Neural crest cell (in vitro differentiated cells): ENCODE results near the gene RALY. TPM values are rescaled to one million over a fixed set of nuclear protein-coding genes. Genes with fewer than 3 reads are reported as not detected.

Experiments used
- DNase-seq: peaks from one replicate; pipeline ENCODE4 v3.0.0; 2021; ENCODE audit warnings: low read depth, mixed read lengths, low spot score
- H3K27ac Mint-ChIP-seq: one replicate; pipeline ENCODE4 v1.8.0; 2021; ENCODE audit warnings: mild to moderate bottlenecking, mixed read lengths; ENCODE audit not compliant: unreplicated experiment
- H3K27me3 Mint-ChIP-seq: 2 replicates; pipeline ENCODE4 v1.8.0; 2021; ENCODE audit warnings: low read depth, mild to moderate bottlenecking, mixed read lengths
- H3K36me3 Mint-ChIP-seq: 2 replicates; pipeline ENCODE4 v1.8.0; 2021; ENCODE audit warnings: low read depth, mild to moderate bottlenecking, mixed read lengths
- H3K4me1 Mint-ChIP-seq: 2 replicates; pipeline ENCODE4 v1.8.0; 2021; ENCODE audit warnings: mixed read lengths
- H3K4me3 Mint-ChIP-seq: one replicate; pipeline ENCODE4 v1.8.0; 2021; ENCODE audit warnings: mild to moderate bottlenecking, mixed read lengths
- H3K9me3 Mint-ChIP-seq: 2 replicates; pipeline ENCODE4 v1.8.0; 2021; ENCODE audit warnings: mixed read lengths
- total RNA-seq: library from RNA; stranded (reverse); gene quantifications from 2 replicates; pipeline ENCODE4 v1.2.1, GENCODE V29; 2021
- TF ChIP-seq, protein P1 (sequence below): fragments of 200-600 bp; sonication (generic); conservative IDR thresholded peaks from 2 replicates; pipeline ENCODE4 v1.5.0; 2021; ENCODE audit warnings: antibody characterized with exemption, mild to moderate bottlenecking

RALY gene
- total RNA-seq, 1 donor from 2014 or later, result 313 TPM

DNA sequence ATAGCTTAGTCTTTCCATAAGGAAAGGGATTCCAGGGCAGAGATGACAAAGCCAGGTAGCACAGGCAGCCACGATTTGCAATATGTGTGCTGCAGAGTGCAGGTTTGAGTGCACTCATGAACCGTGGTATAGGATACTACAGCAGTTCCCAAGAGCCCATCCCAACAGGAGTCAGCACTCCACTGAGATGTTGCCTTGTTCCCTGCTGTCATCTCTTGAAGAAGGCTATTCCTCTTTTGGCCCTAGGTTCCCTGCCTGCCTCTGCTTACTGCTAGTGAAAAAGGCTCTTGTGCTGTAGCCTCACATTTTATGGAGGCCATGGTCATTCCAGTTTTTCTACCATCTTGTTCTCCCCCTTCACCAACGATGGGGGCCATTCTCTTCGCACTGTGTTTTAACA, 40.2 kb downstream of the RALY start:
- TF ChIP-seq, protein P1, sequence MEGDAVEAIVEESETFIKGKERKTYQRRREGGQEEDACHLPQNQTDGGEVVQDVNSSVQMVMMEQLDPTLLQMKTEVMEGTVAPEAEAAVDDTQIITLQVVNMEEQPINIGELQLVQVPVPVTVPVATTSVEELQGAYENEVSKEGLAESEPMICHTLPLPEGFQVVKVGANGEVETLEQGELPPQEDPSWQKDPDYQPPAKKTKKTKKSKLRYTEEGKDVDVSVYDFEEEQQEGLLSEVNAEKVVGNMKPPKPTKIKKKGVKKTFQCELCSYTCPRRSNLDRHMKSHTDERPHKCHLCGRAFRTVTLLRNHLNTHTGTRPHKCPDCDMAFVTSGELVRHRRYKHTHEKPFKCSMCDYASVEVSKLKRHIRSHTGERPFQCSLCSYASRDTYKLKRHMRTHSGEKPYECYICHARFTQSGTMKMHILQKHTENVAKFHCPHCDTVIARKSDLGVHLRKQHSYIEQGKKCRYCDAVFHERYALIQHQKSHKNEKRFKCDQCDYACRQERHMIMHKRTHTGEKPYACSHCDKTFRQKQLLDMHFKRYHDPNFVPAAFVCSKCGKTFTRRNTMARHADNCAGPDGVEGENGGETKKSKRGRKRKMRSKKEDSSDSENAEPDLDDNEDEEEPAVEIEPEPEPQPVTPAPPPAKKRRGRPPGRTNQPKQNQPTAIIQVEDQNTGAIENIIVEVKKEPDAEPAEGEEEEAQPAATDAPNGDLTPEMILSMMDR, result no peak
- peak overlapping the region; percentile 82 for H3K27ac Mint-ChIP-seq

DNA sequence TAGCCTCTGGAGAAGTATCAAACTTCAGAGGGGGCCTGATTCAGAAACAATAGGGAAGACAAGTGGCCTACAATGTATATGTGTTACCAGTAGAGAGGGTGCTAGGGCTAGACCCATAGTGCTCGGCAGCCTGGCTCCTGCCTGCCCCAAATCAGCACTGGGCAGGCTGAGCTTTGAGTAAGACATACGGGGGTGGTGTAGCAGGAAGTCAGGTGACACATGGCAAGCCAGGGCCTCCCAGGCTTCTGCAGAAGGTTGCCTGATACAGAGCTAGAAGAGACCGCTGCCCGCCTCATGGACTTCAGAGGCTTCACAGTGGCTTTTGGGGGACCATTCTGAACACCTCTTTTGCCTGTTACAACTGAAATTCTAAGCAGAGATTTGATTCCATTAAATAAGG, 43.4 kb downstream of the RALY start:
- no peak overlapping the region for H3K4me3 Mint-ChIP-seq
- no peak overlapping the region for H3K27ac Mint-ChIP-seq
- H3K4me1 Mint-ChIP-seq, result peaks cover 65% of the 10 kb centered on the region
- no peaks in the 10 kb centered on the region for H3K9me3 Mint-ChIP-seq
- TF ChIP-seq, protein P1, result no peak
- DNase-seq, result no peak
- peaks cover 13% of the 10 kb centered on the region for H3K36me3 Mint-ChIP-seq
- H3K27me3 Mint-ChIP-seq, result no peaks in the 10 kb centered on the region

More for the DNA sequence above, 40.2 kb downstream of the RALY start:
- Mint-ChIP-seq H3K4me1 (peaks cover 68% of the 10 kb centered on the region), H3K9me3 (no peaks in the 10 kb centered on the region), H3K4me3 (peak overlapping the region; percentile 22), H3K27me3 (no peaks in the 10 kb centered on the region), H3K36me3 (peaks cover 14% of the 10 kb centered on the region)
- no peak for DNase-seq

DNA sequence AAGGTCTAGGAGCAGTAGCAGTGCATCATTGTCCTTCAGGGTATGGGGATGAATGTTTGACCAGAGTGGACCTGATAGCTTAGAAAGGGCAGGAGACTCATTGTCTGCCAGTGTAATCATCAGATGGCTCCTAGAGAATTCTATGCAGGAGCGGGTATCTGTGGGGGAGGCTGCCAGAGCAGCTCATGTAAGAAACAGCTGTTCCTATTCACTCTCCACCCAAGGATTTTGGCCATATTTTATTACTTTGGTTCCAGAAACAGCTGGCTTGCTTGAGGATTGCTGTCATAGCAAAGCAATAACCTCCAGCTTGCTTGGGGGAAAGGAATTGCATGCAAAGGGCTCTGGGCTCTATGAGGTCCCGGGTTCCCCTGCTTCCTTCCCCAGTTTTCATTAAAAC, 44.1 kb downstream of the RALY start:
- Mint-ChIP-seq H3K9me3 (no peaks in the 10 kb centered on the region), H3K4me1 (peaks cover 66% of the 10 kb centered on the region), H3K4me3 (no peak overlapping the region), H3K36me3 (peaks cover 11% of the 10 kb centered on the region), H3K27ac (no peak overlapping the region), H3K27me3 (no peaks in the 10 kb centered on the region)
- no peak for DNase-seq
- TF ChIP-seq, protein P1, result no peak

DNA sequence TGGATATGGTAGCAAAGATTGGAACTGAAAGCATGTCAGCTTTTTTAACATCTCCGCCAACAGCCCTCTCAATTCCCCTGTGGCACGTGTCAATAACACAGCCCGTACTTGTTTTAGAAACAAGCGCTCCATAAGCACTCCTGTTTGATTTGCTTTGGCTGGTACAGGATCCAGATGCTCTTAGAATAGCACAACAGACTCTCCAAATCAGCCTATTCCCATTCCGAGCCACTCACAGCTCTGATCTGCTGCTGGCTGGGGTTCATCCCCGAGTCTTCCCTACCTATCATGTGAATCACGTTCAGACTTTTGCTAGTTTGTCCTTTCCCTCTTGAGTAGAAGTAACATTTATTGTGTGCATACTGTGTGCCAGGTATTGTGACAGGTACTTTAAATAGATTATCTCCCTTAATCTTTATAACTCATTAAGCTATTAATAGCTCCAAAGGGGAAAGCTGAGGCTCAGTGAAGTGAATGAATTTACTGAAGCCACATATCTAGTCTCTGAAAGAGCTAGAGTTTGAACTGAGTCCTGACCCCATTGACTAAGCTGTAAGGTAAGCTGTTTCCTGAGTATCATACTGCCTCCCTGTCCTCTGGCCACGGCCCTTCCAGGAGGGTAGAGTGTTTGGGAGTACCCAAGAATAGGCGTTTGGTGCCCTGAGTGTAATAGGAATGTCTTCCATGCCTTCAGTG, 46.7 kb downstream of the RALY start:
- H3K9me3 Mint-ChIP-seq, result no peaks in the 10 kb centered on the region
- peaks cover 60% of the 10 kb centered on the region for H3K4me1 Mint-ChIP-seq
- H3K27me3 Mint-ChIP-seq, result no peaks in the 10 kb centered on the region
- H3K27ac Mint-ChIP-seq, result no peak overlapping the region
- TF ChIP-seq, protein P1, result no peak
- no peak overlapping the region for H3K4me3 Mint-ChIP-seq
- no peak for DNase-seq
- no peaks in the 10 kb centered on the region for H3K36me3 Mint-ChIP-seq

DNA sequence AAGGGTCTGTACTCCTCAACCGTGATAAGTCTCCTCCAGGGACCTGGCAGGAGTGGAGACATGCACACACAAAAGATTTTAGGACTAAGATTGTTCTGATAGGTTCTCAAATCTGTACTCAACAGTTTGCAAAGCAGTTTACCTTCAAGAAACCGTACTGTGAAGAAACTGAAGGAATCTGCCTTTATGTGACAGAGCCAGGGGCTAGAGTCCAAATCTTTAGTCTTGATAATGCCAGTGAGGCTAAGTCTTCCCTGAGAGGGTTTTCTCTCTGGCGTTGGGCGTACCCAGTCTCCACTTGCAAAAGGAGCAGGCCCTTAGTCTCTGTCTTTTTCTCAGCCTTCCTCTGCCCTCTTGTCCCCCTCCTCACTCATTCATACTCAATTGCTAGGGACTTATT, 47.5 kb downstream of the RALY start:
- H3K27me3 Mint-ChIP-seq, result no peaks in the 10 kb centered on the region
- TF ChIP-seq, protein P1, result no peak
- no peaks in the 10 kb centered on the region for H3K36me3 Mint-ChIP-seq
- H3K4me1 Mint-ChIP-seq, result peaks cover 61% of the 10 kb centered on the region
- H3K27ac Mint-ChIP-seq, result no peak overlapping the region
- H3K4me3 Mint-ChIP-seq, result no peak overlapping the region
- DNase-seq, result no peak
- no peaks in the 10 kb centered on the region for H3K9me3 Mint-ChIP-seq
